ENCODE data around the gene BABAM2. TPM values are rescaled to one million over a fixed set of nuclear protein-coding genes. Genes with fewer than 3 reads are reported as not detected.

Gene BABAM2
- polyA plus RNA-seq, 3 donors = 33.2 to 52.8 (median 49.3) TPM

DNA sequence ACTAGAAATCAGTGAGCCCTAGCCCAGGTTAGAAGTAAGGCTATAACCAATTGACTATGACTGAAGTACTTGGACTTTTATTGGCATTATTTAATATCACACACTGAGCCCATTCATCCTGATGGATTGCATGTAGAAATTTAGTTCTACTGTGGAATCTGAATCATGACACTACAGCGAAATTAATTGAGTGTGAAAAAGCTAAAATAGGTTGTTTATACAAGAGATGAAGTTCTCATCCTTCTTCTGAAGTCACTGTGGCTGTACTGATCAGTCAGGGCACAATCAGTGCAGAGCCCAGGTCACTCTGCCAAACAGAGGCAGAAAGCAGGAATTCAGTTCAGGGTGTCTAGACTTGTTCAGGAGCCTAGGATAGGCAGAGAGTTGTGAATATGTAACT is 158.9 kb downstream of the BABAM2 start:
- Histone ChIP-seq H4K20me1 (ENCODE audit: insufficient read depth, low read length) (no peaks in the 10 kb centered on the region), H3K4me1 (ENCODE audit: control insufficient read depth in 1 of 2, insufficient read depth in 2 of 2, low read length in 2 of 2) (peaks cover 16 to 25% of the 10 kb centered on the region in 2 donors), H3K9ac (ENCODE audit: insufficient read depth, low read length, poor library complexity, severe bottlenecking) (no peak overlapping the region), H3K27ac (ENCODE audit: low read depth in 1 of 2, low read length in 2 of 2) (no peak overlapping the region), H3K4me2 (replicated peaks; ENCODE audit: extremely low read depth, low read length, poor library complexity, severe bottlenecking) (no peak overlapping the region), H3K79me2 (ENCODE audit: insufficient read depth, low read length) (no peaks in the 10 kb centered on the region), H3K9me3 (replicated peaks in 1 of 2; ENCODE audit: control insufficient read depth in 1 of 2, insufficient read depth in 1 of 2, low read length in 2 of 2) (no peaks in the 10 kb centered on the region), H3K36me3 (replicated peaks in 1 of 2; ENCODE audit: control insufficient read depth in 1 of 2, insufficient read depth in 2 of 2, low read length in 2 of 2) (no peaks in the 10 kb centered on the region), H3K4me3 (replicated peaks in 1 of 3; ENCODE audit: low read depth in 2 of 3, low read length in 3 of 3) (no peak overlapping the region), H3K27me3 (ENCODE audit: control insufficient read depth in 2 of 2, insufficient read depth in 2 of 2, low read length in 2 of 2) (no peaks in the 10 kb centered on the region), H2AFZ (ENCODE audit: insufficient read depth, low read depth, low read length, poor library complexity, severe bottlenecking) (no peak overlapping the region)
- peak overlapping the region in 1 of 7 donors; percentile 11 for H3K27ac Mint-ChIP-seq
- no peak overlapping the region for H3K4me3 Mint-ChIP-seq
- no peaks in the 10 kb centered on the region for H3K27me3 Mint-ChIP-seq (ENCODE audit: low read depth in 3 of 3)
- TF ChIP-seq, protein P1, sequence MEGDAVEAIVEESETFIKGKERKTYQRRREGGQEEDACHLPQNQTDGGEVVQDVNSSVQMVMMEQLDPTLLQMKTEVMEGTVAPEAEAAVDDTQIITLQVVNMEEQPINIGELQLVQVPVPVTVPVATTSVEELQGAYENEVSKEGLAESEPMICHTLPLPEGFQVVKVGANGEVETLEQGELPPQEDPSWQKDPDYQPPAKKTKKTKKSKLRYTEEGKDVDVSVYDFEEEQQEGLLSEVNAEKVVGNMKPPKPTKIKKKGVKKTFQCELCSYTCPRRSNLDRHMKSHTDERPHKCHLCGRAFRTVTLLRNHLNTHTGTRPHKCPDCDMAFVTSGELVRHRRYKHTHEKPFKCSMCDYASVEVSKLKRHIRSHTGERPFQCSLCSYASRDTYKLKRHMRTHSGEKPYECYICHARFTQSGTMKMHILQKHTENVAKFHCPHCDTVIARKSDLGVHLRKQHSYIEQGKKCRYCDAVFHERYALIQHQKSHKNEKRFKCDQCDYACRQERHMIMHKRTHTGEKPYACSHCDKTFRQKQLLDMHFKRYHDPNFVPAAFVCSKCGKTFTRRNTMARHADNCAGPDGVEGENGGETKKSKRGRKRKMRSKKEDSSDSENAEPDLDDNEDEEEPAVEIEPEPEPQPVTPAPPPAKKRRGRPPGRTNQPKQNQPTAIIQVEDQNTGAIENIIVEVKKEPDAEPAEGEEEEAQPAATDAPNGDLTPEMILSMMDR (IDR thresholded peaks at IDR 0.05) = no peak
- H3K4me1 Mint-ChIP-seq = peaks cover 30% of the 10 kb centered on the region
- no peaks in the 10 kb centered on the region for H3K9me3 Mint-ChIP-seq
- peaks cover 14 to 19% of the 10 kb centered on the region in 2 donors for H3K36me3 Mint-ChIP-seq
- intact Hi-C loops (cut with micrococcal nuclease) = no loop called here
- 100% methylated on average over 1 of the region's 1 CpG for WGBS (ENCODE audit: insufficient coverage)
- no peak for DNase-seq

DNA sequence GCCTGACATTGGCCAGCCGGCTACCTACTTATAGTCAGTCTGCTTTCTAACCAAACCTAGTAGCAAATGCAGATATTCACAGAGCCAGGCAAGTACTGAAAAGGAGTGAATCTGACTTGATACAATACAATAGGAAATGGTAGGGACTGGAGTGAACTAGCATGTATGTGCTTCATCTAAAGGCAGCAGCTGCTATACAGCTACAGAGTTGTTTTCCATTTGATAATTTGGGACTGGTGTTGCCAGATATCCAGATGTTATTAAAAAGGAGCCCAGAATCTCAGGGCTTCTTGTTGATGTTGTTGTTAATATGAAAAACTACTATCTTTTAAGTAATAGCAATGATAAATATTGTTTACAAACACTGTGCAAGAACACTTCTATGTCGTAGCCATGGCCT is 159.4 kb downstream of the BABAM2 start:
- TF ChIP-seq, protein P1 (IDR thresholded peaks at IDR 0.05) = no peak
- Mint-ChIP-seq H3K36me3 (peaks cover 10 to 22% of the 10 kb centered on the region in 2 donors), H3K4me3 (no peak overlapping the region), H3K27me3 (ENCODE audit: low read depth in 3 of 3) (no peaks in the 10 kb centered on the region), H3K9me3 (no peaks in the 10 kb centered on the region), H3K4me1 (peaks cover 30% of the 10 kb centered on the region), H3K27ac (no peak overlapping the region)
- no peak overlapping the region for H3K4me2 ChIP-seq (replicated peaks; ENCODE audit: extremely low read depth, low read length, poor library complexity, severe bottlenecking)
- no peak overlapping the region for H2AFZ ChIP-seq (ENCODE audit: insufficient read depth, low read depth, low read length, poor library complexity, severe bottlenecking)
- no peak overlapping the region for H3K9ac ChIP-seq (ENCODE audit: insufficient read depth, low read length, poor library complexity, severe bottlenecking)
- WGBS (ENCODE audit: insufficient coverage) = no CpG with 5 or more reads among the region's 2 CpGs
- H3K27me3 ChIP-seq (ENCODE audit: control insufficient read depth in 2 of 2, insufficient read depth in 2 of 2, low read length in 2 of 2) = no peaks in the 10 kb centered on the region
- intact Hi-C loops (cut with micrococcal nuclease) = no loop called here
- no peak for DNase-seq
- H3K27ac ChIP-seq (ENCODE audit: low read depth in 1 of 2, low read length in 2 of 2) = no peak overlapping the region
- no peak overlapping the region for H3K4me3 ChIP-seq (replicated peaks in 1 of 3; ENCODE audit: low read depth in 2 of 3, low read length in 3 of 3)
- no peaks in the 10 kb centered on the region for H4K20me1 ChIP-seq (ENCODE audit: insufficient read depth, low read length)
- H3K9me3 ChIP-seq (replicated peaks in 1 of 2; ENCODE audit: control insufficient read depth in 1 of 2, insufficient read depth in 1 of 2, low read length in 2 of 2) = no peaks in the 10 kb centered on the region
- peaks cover 16 to 25% of the 10 kb centered on the region in 2 donors for H3K4me1 ChIP-seq (ENCODE audit: control insufficient read depth in 1 of 2, insufficient read depth in 2 of 2, low read length in 2 of 2)
- no peaks in the 10 kb centered on the region for H3K36me3 ChIP-seq (replicated peaks in 1 of 2; ENCODE audit: control insufficient read depth in 1 of 2, insufficient read depth in 2 of 2, low read length in 2 of 2)
- H3K79me2 ChIP-seq (ENCODE audit: insufficient read depth, low read length) = no peaks in the 10 kb centered on the region
